Left ventricle myocardium inferior (tissue), 1 donor: ENCODE results near the gene SMAP2. TPM values are rescaled to one million over a fixed set of nuclear protein-coding genes. Genes with fewer than 3 reads are reported as not detected.
A peak's percentile ranks its signal among the peaks of the same experiment; 100 is the strongest.

ENCODE experiments used
- DNase-seq: peaks from one replicate; pipeline ENCODE4 v3.0.0-alpha.2; 2020
- H3K27ac ChIP-seq: fragments of 200-600 bp; replicated peaks from 2 replicates; pipeline ENCODE4 v1.8.0; 2021
- H3K27me3 ChIP-seq: fragments of 200-600 bp; 2 replicates; pipeline ENCODE4 v1.8.0; 2021; ENCODE audit warnings: low read depth
- H3K36me3 ChIP-seq: fragments of 200-600 bp; 2 replicates; pipeline ENCODE4 v1.8.0; 2021
- H3K4me1 ChIP-seq: fragments of 200-600 bp; 2 replicates; pipeline ENCODE4 v1.8.0; 2021
- H3K4me3 ChIP-seq: fragments of 200-600 bp; 2 replicates; pipeline ENCODE4 v1.8.0; 2021; ENCODE audit warnings: mild to moderate bottlenecking, moderate library complexity
- H3K9me3 ChIP-seq: fragments of 200-600 bp; replicated peaks from 2 replicates; pipeline ENCODE4 v1.8.0; 2021
- CTCF ChIP-seq: fragments of 200-600 bp; IDR thresholded peaks from 2 replicates; pipeline ENCODE4 v1.8.0; 2021; ENCODE audit warnings: antibody characterized with exemption, mild to moderate bottlenecking, borderline replicate concordance
- intact Hi-C: fragments of 100-400 bp; cut with micrococcal nuclease; formaldehyde crosslinking; loops from one replicate; pipeline ENCODE4 v1.11.0; 2022
- total RNA-seq: library from RNA; stranded (reverse); fragmentation: NEBNext Ultra II Directional; extraction: Animal tissue kit (Norgen Biotek cat#: 25700); gene quantifications from one replicate; pipeline ENCODE4 v1.2.1, GENCODE V29; 2021
- donor health status: DM: no; HTN: yes; CAD: no; lungs with severe emphysema.

SMAP2 gene
- total RNA-seq, 1 donor from 2014 or later: 15.0 TPM

GRCh38 chr1:40389322-40389803 is 15.8 kb downstream of the SMAP2 start:
- DNase-seq: no peak
- H3K4me1 ChIP-seq: peaks cover 48% of the 10 kb centered on the region
- no peaks in the 10 kb centered on the region for H3K27me3 ChIP-seq
- intact Hi-C loops: no loop called here
- H3K27ac ChIP-seq: peak overlapping the region; percentile 33
- H3K9me3 ChIP-seq: no peaks in the 10 kb centered on the region
- H3K36me3 ChIP-seq: peaks cover 8% of the 10 kb centered on the region
- H3K4me3 ChIP-seq: no peak overlapping the region
- TF ChIP-seq CTCF: no peak

GRCh38 chr1:40389871-40390560 is 16.5 kb downstream of the SMAP2 start:
- Histone ChIP-seq H3K4me1 (peaks cover 41% of the 10 kb centered on the region), H3K36me3 (peaks cover 8% of the 10 kb centered on the region), H3K27ac (peak overlapping the region; percentile 33), H3K9me3 (no peaks in the 10 kb centered on the region), H3K4me3 (no peak overlapping the region), H3K27me3 (no peaks in the 10 kb centered on the region)
- TF ChIP-seq CTCF: no peak
- no peak for DNase-seq
- intact Hi-C loops: no loop called here

- intact Hi-C loops: no loop called here
- no peaks in the 10 kb centered on the region for H3K27me3 ChIP-seq
- peaks cover 33% of the 10 kb centered on the region for H3K4me1 ChIP-seq
- no peak for TF ChIP-seq CTCF
- H3K9me3 ChIP-seq: no peaks in the 10 kb centered on the region
- H3K4me3 ChIP-seq: no peak overlapping the region
- DNase-seq: no peak
- H3K36me3 ChIP-seq: peaks cover 8% of the 10 kb centered on the region
- peak overlapping the region; percentile 16 for H3K27ac ChIP-seq
Measured at GRCh38 chr1:40390857-40391256, 17.3 kb downstream of the SMAP2 start.

- peaks cover 24% of the 10 kb centered on the region for H3K4me1 ChIP-seq
- H3K27ac ChIP-seq: peak overlapping the region; percentile 36
- H3K9me3 ChIP-seq: no peaks in the 10 kb centered on the region
- DNase-seq: no peak
- intact Hi-C loops: no loop called here
- H3K4me3 ChIP-seq: no peak overlapping the region
- no peak for TF ChIP-seq CTCF
- no peaks in the 10 kb centered on the region for H3K27me3 ChIP-seq
- peaks cover 8% of the 10 kb centered on the region for H3K36me3 ChIP-seq
Measured at GRCh38 chr1:40391688-40392145, 18.2 kb downstream of the SMAP2 start.

GRCh38 chr1:40392221-40392620 is 18.7 kb downstream of the SMAP2 start:
- Histone ChIP-seq H3K4me3 (no peak overlapping the region), H3K4me1 (peaks cover 19% of the 10 kb centered on the region), H3K27ac (peak overlapping the region; percentile 36), H3K9me3 (no peaks in the 10 kb centered on the region), H3K27me3 (no peaks in the 10 kb centered on the region), H3K36me3 (peaks cover 8% of the 10 kb centered on the region)
- DNase-seq: no peak
- intact Hi-C loops: no loop called here
- no peak for TF ChIP-seq CTCF
